ENCODE measurements around the gene ABL2.
"Not testable (repeated sequence)": the region's sequence is repeated elsewhere in the genome, so short reads cannot be mapped to it uniquely, and the experiment has no call there.

Gene ABL2

DNA sequence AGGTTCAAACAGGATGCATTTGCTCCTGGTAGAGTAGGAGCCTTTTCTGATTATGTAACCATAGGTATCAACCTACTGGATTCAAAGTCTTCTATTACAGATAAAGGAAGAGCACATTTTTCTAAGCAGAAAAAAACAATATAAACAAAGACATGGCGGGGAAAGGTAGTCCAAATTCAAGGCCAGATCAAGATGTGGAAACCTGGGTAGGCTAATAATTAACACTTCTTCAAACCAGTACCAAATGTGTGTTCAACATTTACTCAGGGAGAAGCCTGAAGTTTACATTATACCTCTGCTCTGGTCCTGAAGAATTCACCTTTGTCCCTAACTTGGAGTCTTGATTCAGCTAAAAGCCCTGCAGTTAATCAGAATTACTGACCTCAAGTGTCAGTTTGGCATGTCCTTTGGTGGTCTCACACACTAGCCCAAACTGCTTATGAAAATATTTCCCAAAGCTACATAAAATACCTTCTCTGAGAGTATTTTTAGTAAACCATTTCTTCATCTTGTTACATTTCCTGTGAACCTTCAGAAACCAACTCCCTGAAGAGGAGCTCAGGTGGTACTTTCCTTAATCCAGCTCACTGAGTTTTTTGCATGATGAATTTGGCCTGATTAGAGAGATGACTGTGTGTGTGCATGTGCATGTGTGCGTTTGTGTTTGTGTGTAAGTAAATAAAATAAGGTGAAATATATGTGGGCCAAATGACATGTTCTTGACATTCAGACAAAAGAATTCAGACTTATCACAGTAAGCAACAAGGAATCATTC, 77.4 kb downstream of the ABL2 start:
- no peaks in the 10 kb centered on the region for H3K27me3 ChIP-seq (ENCODE audit: control insufficient read depth in 1 of 2, insufficient read depth in 2 of 2, low read length in 2 of 2)
- H3K4me1 ChIP-seq (ENCODE audit: control insufficient read depth, insufficient read depth, low read length), result no peaks in the 10 kb centered on the region
- no peaks in the 10 kb centered on the region for H3K36me3 ChIP-seq (ENCODE audit: control insufficient read depth in 2 of 2, insufficient read depth in 2 of 2, low read length in 2 of 2)
- H3K27ac ChIP-seq (ENCODE audit: low read length), result no peak overlapping the region
- H3K9me3 ChIP-seq (ENCODE audit: control insufficient read depth in 2 of 2, low read length in 2 of 2), result no peaks in the 10 kb centered on the region
- no peak overlapping the region for H3K9ac ChIP-seq (ENCODE audit: low read length in 2 of 2)
- H3K4me3 ChIP-seq (ENCODE audit: low read length in 2 of 2), result no peak overlapping the region

DNA sequence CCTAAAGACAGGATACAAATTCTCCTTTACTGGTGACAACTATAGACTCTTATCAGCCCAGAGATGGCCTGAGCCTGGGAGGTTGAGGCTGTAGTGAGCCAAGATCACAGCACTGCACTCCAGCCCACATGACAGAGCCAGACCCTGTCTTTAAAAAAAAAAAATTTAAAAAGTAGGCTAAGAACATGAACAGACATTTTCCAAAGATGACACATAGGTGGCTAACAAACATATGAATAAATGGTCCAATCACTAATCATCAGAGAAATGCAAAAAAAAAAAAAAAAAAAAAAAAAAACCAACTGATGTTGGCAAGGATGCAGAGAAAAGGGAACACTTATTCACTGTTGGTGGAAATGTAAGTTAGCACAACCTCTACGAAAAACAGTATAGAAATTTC, 82.6 kb downstream of the ABL2 start:
- Histone ChIP-seq H3K4me1 (ENCODE audit: control insufficient read depth, insufficient read depth, low read length) (no peaks in the 10 kb centered on the region), H3K9ac (ENCODE audit: low read length in 2 of 2) (no peak overlapping the region), H3K4me3 (ENCODE audit: low read length in 2 of 2) (no peak overlapping the region), H3K27me3 (ENCODE audit: control insufficient read depth in 1 of 2, insufficient read depth in 2 of 2, low read length in 2 of 2) (no peaks in the 10 kb centered on the region), H3K36me3 (ENCODE audit: control insufficient read depth in 2 of 2, insufficient read depth in 2 of 2, low read length in 2 of 2) (no peaks in the 10 kb centered on the region), H3K27ac (ENCODE audit: low read length) (no peak overlapping the region), H3K9me3 (ENCODE audit: control insufficient read depth in 2 of 2, low read length in 2 of 2) (no peaks in the 10 kb centered on the region)

DNA sequence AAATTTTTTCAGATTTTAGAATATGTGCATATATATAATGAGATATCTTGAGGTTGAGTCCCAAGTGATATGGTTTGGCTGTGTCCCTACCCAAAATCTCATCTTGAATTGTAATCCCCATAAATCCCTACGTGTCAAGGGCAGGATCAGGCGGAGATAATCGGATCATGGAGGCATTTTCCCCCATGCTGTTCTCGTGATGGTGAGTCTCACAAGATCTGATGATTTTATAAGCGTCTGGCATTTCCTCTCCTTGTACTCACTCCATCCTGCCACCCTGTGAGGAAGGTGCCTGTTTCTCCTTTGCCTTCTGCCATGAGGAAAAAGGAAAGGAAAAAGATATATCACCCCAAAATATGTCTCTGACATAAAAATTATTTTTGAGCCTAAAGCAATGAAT, 83.0 kb downstream of the ABL2 start:
- Histone ChIP-seq H3K4me1 (ENCODE audit: control insufficient read depth, insufficient read depth, low read length) (no peaks in the 10 kb centered on the region), H3K9ac (ENCODE audit: low read length in 2 of 2) (no peak overlapping the region), H3K9me3 (ENCODE audit: control insufficient read depth in 2 of 2, low read length in 2 of 2) (no peaks in the 10 kb centered on the region), H3K4me3 (ENCODE audit: low read length in 2 of 2) (no peak overlapping the region), H3K36me3 (ENCODE audit: control insufficient read depth in 2 of 2, insufficient read depth in 2 of 2, low read length in 2 of 2) (no peaks in the 10 kb centered on the region), H3K27me3 (ENCODE audit: control insufficient read depth in 1 of 2, insufficient read depth in 2 of 2, low read length in 2 of 2) (no peaks in the 10 kb centered on the region), H3K27ac (ENCODE audit: low read length) (no peak overlapping the region)

DNA sequence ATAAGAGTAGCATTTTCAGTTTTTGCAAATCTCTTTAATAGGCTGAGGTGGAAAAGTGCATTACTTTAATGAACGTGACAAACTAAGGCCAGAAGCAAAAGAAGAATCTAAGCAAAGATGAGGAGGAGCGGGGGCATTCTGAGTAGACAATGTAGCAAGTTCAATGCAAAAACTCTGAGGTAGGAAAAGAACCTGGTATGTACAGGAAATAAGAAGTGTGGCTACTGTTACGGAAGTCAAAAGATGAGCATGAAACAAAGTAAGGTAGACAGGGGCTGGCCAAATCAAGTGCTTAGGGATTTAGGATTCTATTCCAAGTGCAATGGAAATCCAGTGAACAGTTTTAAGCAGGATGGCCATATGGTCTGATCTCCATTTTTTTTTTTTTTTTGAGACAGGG, 84.0 kb downstream of the ABL2 start:
- no peaks in the 10 kb centered on the region for H3K4me1 ChIP-seq (ENCODE audit: control insufficient read depth, insufficient read depth, low read length)
- no peak overlapping the region for H3K27ac ChIP-seq (ENCODE audit: low read length)
- H3K9ac ChIP-seq (ENCODE audit: low read length in 2 of 2), result no peak overlapping the region
- H3K27me3 ChIP-seq (ENCODE audit: control insufficient read depth in 1 of 2, insufficient read depth in 2 of 2, low read length in 2 of 2), result no peaks in the 10 kb centered on the region
- no peaks in the 10 kb centered on the region for H3K9me3 ChIP-seq (ENCODE audit: control insufficient read depth in 2 of 2, low read length in 2 of 2)
- H3K36me3 ChIP-seq (ENCODE audit: control insufficient read depth in 2 of 2, insufficient read depth in 2 of 2, low read length in 2 of 2), result no peaks in the 10 kb centered on the region
- no peak overlapping the region for H3K4me3 ChIP-seq (ENCODE audit: low read length in 2 of 2)

DNA sequence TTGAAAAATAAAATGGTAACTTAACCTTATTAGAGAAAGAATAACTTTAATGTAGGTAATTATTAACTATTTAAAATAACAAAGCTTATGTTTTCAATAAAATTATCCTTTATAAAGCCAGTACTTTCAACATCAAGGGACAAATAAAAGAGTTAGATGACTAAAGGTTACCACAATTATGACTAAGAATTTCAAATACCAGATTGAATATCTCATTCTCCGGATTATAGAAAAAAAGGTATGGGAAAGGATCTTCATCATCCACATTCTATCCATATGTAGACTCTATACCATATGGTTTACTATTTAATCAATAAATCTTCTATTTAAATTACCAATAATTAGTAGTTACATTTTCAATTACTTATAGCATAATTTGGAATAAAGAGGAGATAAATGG, 84.9 kb downstream of the ABL2 start:
- Histone ChIP-seq H3K4me3 (ENCODE audit: low read length in 2 of 2) (no peak overlapping the region), H3K27me3 (ENCODE audit: control insufficient read depth in 1 of 2, insufficient read depth in 2 of 2, low read length in 2 of 2) (no peaks in the 10 kb centered on the region), H3K27ac (ENCODE audit: low read length) (no peak overlapping the region), H3K9ac (ENCODE audit: low read length in 2 of 2) (no peak overlapping the region), H3K4me1 (ENCODE audit: control insufficient read depth, insufficient read depth, low read length) (no peaks in the 10 kb centered on the region), H3K36me3 (ENCODE audit: control insufficient read depth in 2 of 2, insufficient read depth in 2 of 2, low read length in 2 of 2) (no peaks in the 10 kb centered on the region), H3K9me3 (ENCODE audit: control insufficient read depth in 2 of 2, low read length in 2 of 2) (no peaks in the 10 kb centered on the region)

DNA sequence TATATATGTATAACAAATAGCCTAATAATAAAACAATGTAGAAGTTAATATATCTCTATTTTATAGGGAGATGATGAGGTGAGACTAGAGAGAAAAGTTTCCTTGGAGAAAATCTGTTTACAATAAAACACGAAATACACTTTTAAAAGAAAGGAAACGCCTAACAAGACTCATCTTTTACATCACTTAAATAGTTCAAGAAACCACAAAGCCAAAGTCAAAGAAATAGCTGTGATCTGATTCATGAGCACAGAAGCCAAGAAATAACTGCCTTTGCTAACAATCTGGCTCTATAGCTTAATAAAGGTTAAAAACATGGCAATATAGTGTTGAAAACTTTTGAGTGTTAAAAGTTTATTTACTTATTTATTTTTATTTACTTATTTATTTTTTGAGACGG, 86.2 kb downstream of the ABL2 start:
- H3K4me3 ChIP-seq (ENCODE audit: low read length in 2 of 2), result no peak overlapping the region
- H3K4me1 ChIP-seq (ENCODE audit: control insufficient read depth, insufficient read depth, low read length), result no peaks in the 10 kb centered on the region
- H3K27me3 ChIP-seq (ENCODE audit: control insufficient read depth in 1 of 2, insufficient read depth in 2 of 2, low read length in 2 of 2), result no peaks in the 10 kb centered on the region
- no peak overlapping the region for H3K9ac ChIP-seq (ENCODE audit: low read length in 2 of 2)
- no peaks in the 10 kb centered on the region for H3K36me3 ChIP-seq (ENCODE audit: control insufficient read depth in 2 of 2, insufficient read depth in 2 of 2, low read length in 2 of 2)
- H3K9me3 ChIP-seq (ENCODE audit: control insufficient read depth in 2 of 2, low read length in 2 of 2), result no peaks in the 10 kb centered on the region
- no peak overlapping the region for H3K27ac ChIP-seq (ENCODE audit: low read length)

DNA sequence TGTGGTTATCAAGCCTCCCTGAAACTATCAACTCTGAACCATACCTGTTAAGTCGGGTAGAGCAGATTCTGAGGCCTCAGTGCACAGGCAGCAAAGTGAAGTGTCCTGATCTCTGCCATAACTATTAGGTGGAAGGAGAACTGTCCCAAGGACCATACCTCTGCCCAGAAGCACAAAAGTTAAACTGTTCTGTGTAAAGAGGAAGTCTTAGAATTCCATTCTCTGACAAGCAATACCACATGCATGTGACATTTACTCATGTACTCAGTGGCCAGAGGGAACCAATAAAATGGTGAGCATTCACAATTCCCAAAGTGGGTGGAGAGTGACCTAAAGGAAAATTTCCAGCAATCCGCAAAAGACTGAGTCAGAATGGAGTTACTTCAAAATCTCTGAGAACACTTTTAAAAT, 86.6 kb downstream of the ABL2 start:
- no peaks in the 10 kb centered on the region for H3K36me3 ChIP-seq (ENCODE audit: control insufficient read depth in 2 of 2, insufficient read depth in 2 of 2, low read length in 2 of 2)
- no peaks in the 10 kb centered on the region for H3K27me3 ChIP-seq (ENCODE audit: control insufficient read depth in 1 of 2, insufficient read depth in 2 of 2, low read length in 2 of 2)
- H3K9me3 ChIP-seq (ENCODE audit: control insufficient read depth in 2 of 2, low read length in 2 of 2), result no peaks in the 10 kb centered on the region
- no peak overlapping the region for H3K9ac ChIP-seq (ENCODE audit: low read length in 2 of 2)
- peak overlapping the region in 1 of 2 donors; percentile 3 for H3K4me3 ChIP-seq (ENCODE audit: low read length in 2 of 2)
- peak overlapping the region; percentile 8 for H3K27ac ChIP-seq (ENCODE audit: low read length)
- H3K4me1 ChIP-seq (ENCODE audit: control insufficient read depth, insufficient read depth, low read length), result no peaks in the 10 kb centered on the region

DNA sequence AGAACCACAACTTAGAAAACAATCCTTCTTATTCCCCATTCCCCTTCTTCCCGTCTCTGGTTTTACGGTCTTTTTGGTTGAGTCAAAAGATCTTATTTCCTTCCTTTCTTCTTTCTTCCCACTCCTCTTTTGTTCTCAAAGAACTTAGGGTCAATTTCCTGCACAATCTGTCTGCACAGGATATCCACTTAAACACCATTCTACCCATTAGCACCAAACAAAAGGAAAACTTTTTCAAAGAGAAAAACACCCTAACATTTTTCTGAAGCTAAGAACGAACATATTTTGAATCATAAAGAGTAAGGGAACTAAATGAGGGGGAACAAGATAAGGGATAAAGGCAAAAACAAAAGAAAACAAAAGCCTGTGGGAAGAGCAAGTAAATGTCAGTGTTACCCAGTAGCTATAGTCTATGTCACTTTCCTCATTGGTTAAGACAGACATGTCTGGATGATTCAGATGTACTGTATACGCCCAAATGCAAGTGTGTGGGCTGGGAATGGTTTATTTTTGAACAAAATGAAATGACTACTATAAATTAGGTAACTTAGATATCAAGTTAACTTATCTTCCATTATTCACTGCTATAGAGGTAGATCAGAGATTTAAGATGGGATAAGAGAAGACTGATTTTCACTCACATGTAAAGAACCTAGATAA, 87.8 kb downstream of the ABL2 start:
- Histone ChIP-seq H3K4me1 (ENCODE audit: control insufficient read depth, insufficient read depth, low read length) (no peaks in the 10 kb centered on the region), H3K9ac (ENCODE audit: low read length in 2 of 2) (peak overlapping the region in 1 of 2 donors; percentile 20), H3K36me3 (ENCODE audit: control insufficient read depth in 2 of 2, insufficient read depth in 2 of 2, low read length in 2 of 2) (no peaks in the 10 kb centered on the region), H3K27me3 (ENCODE audit: control insufficient read depth in 1 of 2, insufficient read depth in 2 of 2, low read length in 2 of 2) (no peaks in the 10 kb centered on the region), H3K9me3 (ENCODE audit: control insufficient read depth in 2 of 2, low read length in 2 of 2) (no peaks in the 10 kb centered on the region), H3K4me3 (ENCODE audit: low read length in 2 of 2) (no peak overlapping the region), H3K27ac (ENCODE audit: low read length) (no peak overlapping the region)

DNA sequence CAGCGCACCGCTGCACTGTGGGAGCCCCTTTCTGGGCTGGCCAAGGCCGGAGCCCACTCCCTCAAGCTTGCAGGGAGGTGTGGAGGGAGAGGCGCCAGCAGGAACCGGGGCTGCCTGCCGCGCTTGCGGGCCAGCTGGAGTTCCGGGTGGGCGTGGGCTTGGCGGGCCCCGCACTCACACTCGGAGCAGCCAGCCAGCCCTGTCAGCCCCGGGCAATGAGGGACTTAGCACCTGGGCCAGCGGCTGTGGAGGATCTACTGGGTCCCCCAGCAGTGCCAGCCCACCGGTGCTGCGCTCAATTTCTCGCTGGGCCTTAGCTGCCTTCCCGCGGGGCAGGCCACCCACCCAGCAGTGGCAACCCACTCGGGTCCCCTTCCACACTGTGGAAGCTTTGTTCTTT, 90.7 kb downstream of the ABL2 start:
- H3K9me3 ChIP-seq (ENCODE audit: control insufficient read depth in 2 of 2, low read length in 2 of 2); H3K27me3 ChIP-seq (ENCODE audit: control insufficient read depth in 1 of 2, insufficient read depth in 2 of 2, low read length in 2 of 2); H3K27ac ChIP-seq (ENCODE audit: low read length); H3K4me3 ChIP-seq (ENCODE audit: low read length in 2 of 2); H3K4me1 ChIP-seq (ENCODE audit: control insufficient read depth, insufficient read depth, low read length); H3K36me3 ChIP-seq (ENCODE audit: control insufficient read depth in 2 of 2, insufficient read depth in 2 of 2, low read length in 2 of 2); H3K9ac ChIP-seq (ENCODE audit: low read length in 2 of 2): not testable (repeated sequence)

DNA sequence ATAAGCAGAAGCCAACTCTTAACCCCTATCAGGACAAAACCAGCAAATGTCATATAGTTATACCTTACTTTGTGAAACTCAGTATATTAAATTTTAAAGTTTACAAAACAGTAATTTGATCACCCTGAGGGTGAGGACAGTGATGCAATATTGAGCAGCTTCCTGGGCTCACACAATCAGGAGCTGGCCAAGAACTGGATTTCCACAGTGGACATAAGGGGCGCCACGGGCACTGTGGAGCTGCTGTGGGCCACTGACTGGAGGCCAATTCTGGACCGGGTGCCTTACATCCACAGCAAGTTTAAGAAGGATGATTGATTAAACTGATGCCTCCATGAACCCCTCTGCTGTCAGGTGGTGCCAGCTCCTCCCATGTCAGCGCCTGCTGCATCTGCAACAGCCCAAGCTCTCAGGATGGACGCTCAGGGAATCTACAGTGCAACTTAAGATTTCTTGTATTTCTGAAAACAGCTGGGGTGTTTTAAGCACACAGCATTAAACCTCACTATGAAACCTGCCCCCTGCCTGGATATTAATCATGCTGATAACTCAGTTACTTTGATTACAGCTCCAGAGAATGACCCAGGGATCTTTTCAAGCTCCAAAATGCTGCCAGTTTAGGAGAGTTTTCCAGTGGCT, 91.7 kb downstream of the ABL2 start:
- Histone ChIP-seq H3K36me3 (ENCODE audit: control insufficient read depth in 2 of 2, insufficient read depth in 2 of 2, low read length in 2 of 2) (no peaks in the 10 kb centered on the region), H3K9me3 (ENCODE audit: control insufficient read depth in 2 of 2, low read length in 2 of 2) (no peaks in the 10 kb centered on the region), H3K27me3 (ENCODE audit: control insufficient read depth in 1 of 2, insufficient read depth in 2 of 2, low read length in 2 of 2) (no peaks in the 10 kb centered on the region), H3K9ac (ENCODE audit: low read length in 2 of 2) (no peak overlapping the region), H3K4me3 (ENCODE audit: low read length in 2 of 2) (no peak overlapping the region), H3K27ac (ENCODE audit: low read length) (no peak overlapping the region), H3K4me1 (ENCODE audit: control insufficient read depth, insufficient read depth, low read length) (no peaks in the 10 kb centered on the region)

DNA sequence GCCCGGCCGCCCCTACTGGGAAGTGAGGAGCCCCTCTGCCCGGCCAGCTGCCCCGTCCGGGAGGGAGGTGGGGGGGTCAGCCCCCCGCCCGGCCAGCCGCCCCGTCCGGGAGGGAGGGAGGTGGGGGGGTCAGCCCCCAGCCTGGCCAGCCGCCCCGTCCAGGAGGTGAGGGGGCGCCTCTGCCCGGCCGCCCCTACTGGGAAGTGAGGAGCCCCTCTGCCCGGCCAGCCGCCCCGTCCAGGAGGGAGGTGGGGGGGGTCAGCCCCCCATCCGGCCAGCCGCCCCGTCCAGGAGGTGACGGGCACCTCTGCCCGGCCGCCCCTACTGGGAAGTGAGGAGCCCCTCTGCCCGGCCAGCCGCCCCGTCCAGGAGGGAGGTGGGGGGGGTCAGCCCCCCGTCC, 93.8 kb downstream of the ABL2 start:
- not testable (repeated sequence) for H3K4me3 ChIP-seq (ENCODE audit: low read length in 2 of 2)

More for the DNA sequence above, 93.8 kb downstream of the ABL2 start:
- H3K9me3 ChIP-seq (ENCODE audit: control insufficient read depth in 2 of 2, low read length in 2 of 2); H3K27me3 ChIP-seq (ENCODE audit: control insufficient read depth in 1 of 2, insufficient read depth in 2 of 2, low read length in 2 of 2); H3K27ac ChIP-seq (ENCODE audit: low read length); H3K9ac ChIP-seq (ENCODE audit: low read length in 2 of 2); H3K36me3 ChIP-seq (ENCODE audit: control insufficient read depth in 2 of 2, insufficient read depth in 2 of 2, low read length in 2 of 2); H3K4me1 ChIP-seq (ENCODE audit: control insufficient read depth, insufficient read depth, low read length): not testable (repeated sequence)
